SK-N-SH treated with all-trans-retinoic acid at 6 μM for 48 hours (cell line): Measurements from ENCODE around the gene TRIM8.

Experiments
- BACH2 ChIP-seq: fragments of 250-450 bp; sonication (Bioruptor Pico); IDR thresholded peaks from 2 replicates; pipeline ENCODE4 v1.9.0; 2021; ENCODE audit warnings: mild to moderate bottlenecking, borderline replicate concordance
- ESRRG ChIP-seq: fragments of 250-450 bp; sonication (Bioruptor Pico); IDR thresholded peaks from 2 replicates; pipeline ENCODE4 v1.6.1; 2021; ENCODE audit warnings: mild to moderate bottlenecking
- GLIS3 ChIP-seq: fragments of 250-450 bp; sonication (Bioruptor Pico); IDR thresholded peaks from 2 replicates; pipeline ENCODE4 v1.5.0; 2020; ENCODE audit warnings: mild to moderate bottlenecking, moderate library complexity
- OSR1 ChIP-seq: fragments of 250-450 bp; sonication (Bioruptor Pico); IDR thresholded peaks from 2 replicates; pipeline ENCODE4 v1.8.0; 2022; ENCODE audit warnings: moderate library complexity, mild to moderate bottlenecking, inconsistent platforms
- PPARA ChIP-seq: fragments of 250-450 bp; sonication (Bioruptor Pico); IDR thresholded peaks from 2 replicates; pipeline ENCODE4 v1.5.0; 2020; ENCODE audit warnings: mild to moderate bottlenecking, borderline replicate concordance
- RARB ChIP-seq: fragments of 250-450 bp; sonication (Bioruptor Pico); IDR thresholded peaks from 2 replicates; pipeline ENCODE4 v1.8.0; 2021; ENCODE audit warnings: mild to moderate bottlenecking, moderate library complexity
- SNAI2 ChIP-seq: fragments of 250-450 bp; sonication (Bioruptor Pico); IDR thresholded peaks from 2 replicates; pipeline ENCODE4 v1.5.0; 2020; ENCODE audit warnings: mild to moderate bottlenecking, moderate library complexity
- TCF4 ChIP-seq: fragments of 250-450 bp; sonication (Bioruptor Pico); IDR thresholded peaks from 2 replicates; pipeline ENCODE4 v1.8.0; 2021; ENCODE audit warnings: mild to moderate bottlenecking, moderate library complexity, borderline replicate concordance
- ZNF8 ChIP-seq: fragments of 450-650 bp; formaldehyde crosslinking; IDR thresholded peaks from 2 replicates; pipeline ENCODE4 v1.5.0; 2020; ENCODE audit warnings: mild to moderate bottlenecking, moderate library complexity
- TF ChIP-seq, protein P1 (sequence below): fragments of 250-450 bp; sonication (Bioruptor Pico); IDR thresholded peaks from 2 replicates; pipeline ENCODE4 v1.5.1; 2021; ENCODE audit warnings: mild to moderate bottlenecking, moderate library complexity
- TF ChIP-seq, protein P2 (sequence below): fragments of 250-450 bp; sonication (Bioruptor Pico); IDR thresholded peaks from 2 replicates; pipeline ENCODE4 v1.5.1; 2020; ENCODE audit warnings: low read depth, mild to moderate bottlenecking, moderate library complexity
- TF ChIP-seq, protein P3 (sequence below): fragments of 250-450 bp; sonication (Bioruptor Pico); IDR thresholded peaks from 2 replicates; pipeline ENCODE4 v1.8.0; 2020; ENCODE audit warnings: mild to moderate bottlenecking, moderate library complexity, borderline replicate concordance
- TF ChIP-seq, protein P4 (sequence below): fragments of 250-450 bp; sonication (Bioruptor Pico); IDR thresholded peaks from 2 replicates; pipeline ENCODE4 v1.5.0; 2020; ENCODE audit warnings: mild to moderate bottlenecking, moderate library complexity
- TF ChIP-seq, protein P5 (sequence below): fragments of 250-450 bp; sonication (Bioruptor Pico); IDR thresholded peaks from 2 replicates; pipeline ENCODE4 v1.8.0; 2021; ENCODE audit warnings: low read depth, mild to moderate bottlenecking, moderate library complexity, borderline replicate concordance

DNA sequence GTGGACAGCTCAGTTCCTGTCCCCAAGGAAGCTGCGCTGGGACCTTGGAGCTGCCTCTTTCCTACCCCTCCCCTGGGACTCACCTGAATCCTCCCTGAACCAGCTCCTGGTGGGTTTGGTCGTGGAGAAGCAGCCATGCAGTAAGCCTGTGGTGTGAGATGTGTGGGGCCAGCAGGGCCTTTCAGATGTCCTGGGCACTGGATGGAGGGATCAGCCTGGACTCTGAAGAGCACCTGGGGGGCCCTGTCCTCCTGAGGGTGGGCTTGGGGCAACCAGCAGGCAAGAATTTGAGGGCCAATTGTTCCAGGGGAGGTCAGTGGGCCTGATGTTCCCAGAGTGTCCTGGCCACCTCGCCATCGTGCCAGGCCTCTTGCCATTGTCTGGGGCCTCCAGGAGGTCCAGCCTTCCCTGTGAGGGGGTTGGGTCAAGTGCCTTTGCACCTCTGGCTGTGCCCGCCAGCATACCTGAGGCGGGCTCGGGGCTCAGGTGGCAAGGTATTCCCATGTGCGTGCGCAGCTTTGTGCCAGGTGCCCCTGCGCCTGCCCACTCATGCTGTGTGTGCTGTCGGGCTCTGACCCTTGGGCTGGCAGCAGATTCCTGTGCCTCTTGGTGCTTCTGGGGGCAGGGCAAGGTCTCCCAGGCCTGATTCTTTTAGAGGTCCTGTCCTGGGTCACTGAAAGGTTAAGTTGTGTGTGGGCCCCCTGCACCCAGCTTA, 7.3 kb downstream of the TRIM8 start:
- TF ChIP-seq RARB, result no peak
- TF ChIP-seq, protein P1, sequence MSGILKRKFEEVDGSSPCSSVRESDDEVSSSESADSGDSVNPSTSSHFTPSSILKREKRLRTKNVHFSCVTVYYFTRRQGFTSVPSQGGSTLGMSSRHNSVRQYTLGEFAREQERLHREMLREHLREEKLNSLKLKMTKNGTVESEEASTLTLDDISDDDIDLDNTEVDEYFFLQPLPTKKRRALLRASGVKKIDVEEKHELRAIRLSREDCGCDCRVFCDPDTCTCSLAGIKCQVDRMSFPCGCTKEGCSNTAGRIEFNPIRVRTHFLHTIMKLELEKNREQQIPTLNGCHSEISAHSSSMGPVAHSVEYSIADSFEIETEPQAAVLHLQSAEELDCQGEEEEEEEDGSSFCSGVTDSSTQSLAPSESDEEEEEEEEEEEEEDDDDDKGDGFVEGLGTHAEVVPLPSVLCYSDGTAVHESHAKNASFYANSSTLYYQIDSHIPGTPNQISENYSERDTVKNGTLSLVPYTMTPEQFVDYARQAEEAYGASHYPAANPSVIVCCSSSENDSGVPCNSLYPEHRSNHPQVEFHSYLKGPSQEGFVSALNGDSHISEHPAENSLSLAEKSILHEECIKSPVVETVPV, result no peak
- TF ChIP-seq, protein P2, sequence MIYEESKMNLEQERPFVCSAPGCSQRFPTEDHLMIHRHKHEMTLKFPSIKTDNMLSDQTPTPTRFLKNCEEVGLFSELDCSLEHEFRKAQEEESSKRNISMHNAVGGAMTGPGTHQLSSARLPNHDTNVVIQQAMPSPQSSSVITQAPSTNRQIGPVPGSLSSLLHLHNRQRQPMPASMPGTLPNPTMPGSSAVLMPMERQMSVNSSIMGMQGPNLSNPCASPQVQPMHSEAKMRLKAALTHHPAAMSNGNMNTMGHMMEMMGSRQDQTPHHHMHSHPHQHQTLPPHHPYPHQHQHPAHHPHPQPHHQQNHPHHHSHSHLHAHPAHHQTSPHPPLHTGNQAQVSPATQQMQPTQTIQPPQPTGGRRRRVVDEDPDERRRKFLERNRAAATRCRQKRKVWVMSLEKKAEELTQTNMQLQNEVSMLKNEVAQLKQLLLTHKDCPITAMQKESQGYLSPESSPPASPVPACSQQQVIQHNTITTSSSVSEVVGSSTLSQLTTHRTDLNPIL (CRISPR knock-in tag), result no peak
- TF ChIP-seq, protein P3, sequence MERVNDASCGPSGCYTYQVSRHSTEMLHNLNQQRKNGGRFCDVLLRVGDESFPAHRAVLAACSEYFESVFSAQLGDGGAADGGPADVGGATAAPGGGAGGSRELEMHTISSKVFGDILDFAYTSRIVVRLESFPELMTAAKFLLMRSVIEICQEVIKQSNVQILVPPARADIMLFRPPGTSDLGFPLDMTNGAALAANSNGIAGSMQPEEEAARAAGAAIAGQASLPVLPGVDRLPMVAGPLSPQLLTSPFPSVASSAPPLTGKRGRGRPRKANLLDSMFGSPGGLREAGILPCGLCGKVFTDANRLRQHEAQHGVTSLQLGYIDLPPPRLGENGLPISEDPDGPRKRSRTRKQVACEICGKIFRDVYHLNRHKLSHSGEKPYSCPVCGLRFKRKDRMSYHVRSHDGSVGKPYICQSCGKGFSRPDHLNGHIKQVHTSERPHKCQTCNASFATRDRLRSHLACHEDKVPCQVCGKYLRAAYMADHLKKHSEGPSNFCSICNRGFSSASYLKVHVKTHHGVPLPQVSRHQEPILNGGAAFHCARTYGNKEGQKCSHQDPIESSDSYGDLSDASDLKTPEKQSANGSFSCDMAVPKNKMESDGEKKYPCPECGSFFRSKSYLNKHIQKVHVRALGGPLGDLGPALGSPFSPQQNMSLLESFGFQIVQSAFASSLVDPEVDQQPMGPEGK (CRISPR knock-in tag), result no peak
- no peak for TF ChIP-seq GLIS3 (CRISPR knock-in tag)
- no peak for TF ChIP-seq TCF4 (CRISPR knock-in tag)
- no peak for TF ChIP-seq BACH2 (CRISPR knock-in tag)
- TF ChIP-seq, protein P4, sequence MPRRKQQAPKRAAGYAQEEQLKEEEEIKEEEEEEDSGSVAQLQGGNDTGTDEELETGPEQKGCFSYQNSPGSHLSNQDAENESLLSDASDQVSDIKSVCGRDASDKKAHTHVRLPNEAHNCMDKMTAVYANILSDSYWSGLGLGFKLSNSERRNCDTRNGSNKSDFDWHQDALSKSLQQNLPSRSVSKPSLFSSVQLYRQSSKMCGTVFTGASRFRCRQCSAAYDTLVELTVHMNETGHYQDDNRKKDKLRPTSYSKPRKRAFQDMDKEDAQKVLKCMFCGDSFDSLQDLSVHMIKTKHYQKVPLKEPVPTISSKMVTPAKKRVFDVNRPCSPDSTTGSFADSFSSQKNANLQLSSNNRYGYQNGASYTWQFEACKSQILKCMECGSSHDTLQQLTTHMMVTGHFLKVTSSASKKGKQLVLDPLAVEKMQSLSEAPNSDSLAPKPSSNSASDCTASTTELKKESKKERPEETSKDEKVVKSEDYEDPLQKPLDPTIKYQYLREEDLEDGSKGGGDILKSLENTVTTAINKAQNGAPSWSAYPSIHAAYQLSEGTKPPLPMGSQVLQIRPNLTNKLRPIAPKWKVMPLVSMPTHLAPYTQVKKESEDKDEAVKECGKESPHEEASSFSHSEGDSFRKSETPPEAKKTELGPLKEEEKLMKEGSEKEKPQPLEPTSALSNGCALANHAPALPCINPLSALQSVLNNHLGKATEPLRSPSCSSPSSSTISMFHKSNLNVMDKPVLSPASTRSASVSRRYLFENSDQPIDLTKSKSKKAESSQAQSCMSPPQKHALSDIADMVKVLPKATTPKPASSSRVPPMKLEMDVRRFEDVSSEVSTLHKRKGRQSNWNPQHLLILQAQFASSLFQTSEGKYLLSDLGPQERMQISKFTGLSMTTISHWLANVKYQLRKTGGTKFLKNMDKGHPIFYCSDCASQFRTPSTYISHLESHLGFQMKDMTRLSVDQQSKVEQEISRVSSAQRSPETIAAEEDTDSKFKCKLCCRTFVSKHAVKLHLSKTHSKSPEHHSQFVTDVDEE (CRISPR knock-in tag), result no peak
- TF ChIP-seq OSR1 (CRISPR knock-in tag), result no peak
- TF ChIP-seq, protein P5, sequence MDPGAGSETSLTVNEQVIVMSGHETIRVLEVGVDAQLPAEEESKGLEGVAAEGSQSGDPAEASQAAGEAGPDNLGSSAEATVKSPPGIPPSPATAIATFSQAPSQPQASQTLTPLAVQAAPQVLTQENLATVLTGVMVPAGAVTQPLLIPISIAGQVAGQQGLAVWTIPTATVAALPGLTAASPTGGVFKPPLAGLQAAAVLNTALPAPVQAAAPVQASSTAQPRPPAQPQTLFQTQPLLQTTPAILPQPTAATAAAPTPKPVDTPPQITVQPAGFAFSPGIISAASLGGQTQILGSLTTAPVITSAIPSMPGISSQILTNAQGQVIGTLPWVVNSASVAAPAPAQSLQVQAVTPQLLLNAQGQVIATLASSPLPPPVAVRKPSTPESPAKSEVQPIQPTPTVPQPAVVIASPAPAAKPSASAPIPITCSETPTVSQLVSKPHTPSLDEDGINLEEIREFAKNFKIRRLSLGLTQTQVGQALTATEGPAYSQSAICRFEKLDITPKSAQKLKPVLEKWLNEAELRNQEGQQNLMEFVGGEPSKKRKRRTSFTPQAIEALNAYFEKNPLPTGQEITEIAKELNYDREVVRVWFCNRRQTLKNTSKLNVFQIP, result no peak
- no peak for TF ChIP-seq SNAI2 (CRISPR knock-in tag)
- no peak for TF ChIP-seq ESRRG (CRISPR knock-in tag)
- no peak for TF ChIP-seq PPARA (CRISPR knock-in tag)
- TF ChIP-seq ZNF8 (CRISPR knock-in tag), result no peak
